Measurements from ENCODE around the gene NYAP2.

Gene NYAP2

DNA sequence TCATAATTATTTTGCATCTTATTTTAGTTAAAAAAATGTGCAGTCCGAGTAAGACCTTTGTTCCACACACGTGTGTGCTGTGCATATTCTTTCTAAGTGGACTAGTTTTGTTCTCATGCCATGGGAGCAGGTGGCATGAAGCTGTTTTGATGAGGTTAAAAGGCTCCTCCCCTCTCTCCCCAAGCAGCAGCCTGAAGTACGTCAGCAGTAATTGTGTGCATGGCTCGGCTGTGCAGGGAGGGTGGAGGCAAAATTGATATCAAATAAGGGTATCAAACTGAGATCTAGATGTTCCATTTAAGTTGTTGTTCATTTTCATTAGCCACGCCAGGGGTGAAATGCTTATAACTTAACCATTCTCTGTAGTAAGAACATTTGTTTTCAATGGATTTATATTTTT lies at the start of gene NYAP2:
TSS of gene NYAP2 (plus strand) at position 207 of the 400 bp plus-strand sequence. CDS start 9,171 bp downstream, outside the sequence.
- Mint-ChIP-seq H3K4me1 (ENCODE audit: low read depth) (no peaks in the 10 kb centered on the region), H3K27ac (no peak within 1 kb of the TSS), H3K9me3 (no peaks in the 10 kb centered on the region), H3K27me3 (ENCODE audit: low read depth) (peaks cover 4% of the 10 kb centered on the region), H3K4me3 (no peak within 1 kb of the TSS), H3K36me3 (ENCODE audit: low read depth) (no peaks in the 10 kb centered on the region)

DNA sequence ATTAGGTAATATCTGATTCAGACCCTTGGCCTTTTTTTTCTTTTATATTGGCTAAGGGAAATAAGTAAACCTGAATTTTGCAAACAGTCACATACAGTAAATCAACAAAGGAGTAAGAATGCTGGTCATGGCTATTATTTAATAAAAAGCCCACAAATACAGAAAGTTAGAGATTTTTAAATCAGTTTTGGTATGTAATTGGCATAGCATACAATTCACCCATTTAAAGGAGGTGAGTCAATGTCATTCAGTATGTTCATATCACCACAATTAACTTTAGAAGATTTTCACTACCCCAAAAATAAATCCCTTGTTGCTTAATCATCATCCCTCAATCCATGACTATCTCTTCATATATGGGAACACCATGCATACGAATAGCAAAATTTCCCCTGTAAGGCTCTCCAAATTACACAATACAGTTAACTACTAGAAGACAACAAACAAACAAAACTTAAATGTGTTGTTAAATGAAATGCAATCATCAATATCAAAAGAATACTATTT lies 45.9 kb upstream of the NYAP2 start:
- Mint-ChIP-seq H3K9me3 (no peaks in the 10 kb centered on the region), H3K36me3 (ENCODE audit: low read depth) (no peaks in the 10 kb centered on the region), H3K27me3 (ENCODE audit: low read depth) (peaks cover 11% of the 10 kb centered on the region), H3K4me3 (no peak overlapping the region), H3K4me1 (ENCODE audit: low read depth) (no peaks in the 10 kb centered on the region), H3K27ac (no peak overlapping the region)

DNA sequence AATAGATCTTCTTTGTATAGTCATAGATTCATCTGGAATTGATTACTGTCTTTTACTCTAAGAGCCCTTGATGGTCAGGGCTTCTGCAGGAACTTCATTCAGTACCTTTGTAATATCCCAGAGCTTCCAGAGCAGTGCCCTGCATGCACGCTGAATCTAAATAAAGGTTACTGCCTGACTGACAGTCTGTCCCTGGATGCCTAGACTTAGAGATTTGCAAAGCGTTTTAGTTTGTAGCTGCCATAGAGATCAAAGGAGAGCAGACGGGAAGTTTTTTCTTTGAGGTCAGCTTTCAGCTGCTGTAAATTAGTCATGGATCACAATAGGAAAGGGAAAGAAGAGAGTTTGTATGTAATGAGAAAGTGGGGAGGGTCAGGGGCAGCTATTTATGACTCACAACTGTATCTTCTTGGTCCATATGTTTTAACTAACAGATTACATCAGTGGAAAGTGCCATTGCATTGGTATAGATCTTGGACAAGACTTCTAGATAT lies 45.2 kb upstream of the NYAP2 start:
- H3K9me3 Mint-ChIP-seq = no peaks in the 10 kb centered on the region
- peaks cover 11% of the 10 kb centered on the region for H3K27me3 Mint-ChIP-seq (ENCODE audit: low read depth)
- no peaks in the 10 kb centered on the region for H3K4me1 Mint-ChIP-seq (ENCODE audit: low read depth)
- no peak overlapping the region for H3K4me3 Mint-ChIP-seq
- no peaks in the 10 kb centered on the region for H3K36me3 Mint-ChIP-seq (ENCODE audit: low read depth)
- no peak overlapping the region for H3K27ac Mint-ChIP-seq

DNA sequence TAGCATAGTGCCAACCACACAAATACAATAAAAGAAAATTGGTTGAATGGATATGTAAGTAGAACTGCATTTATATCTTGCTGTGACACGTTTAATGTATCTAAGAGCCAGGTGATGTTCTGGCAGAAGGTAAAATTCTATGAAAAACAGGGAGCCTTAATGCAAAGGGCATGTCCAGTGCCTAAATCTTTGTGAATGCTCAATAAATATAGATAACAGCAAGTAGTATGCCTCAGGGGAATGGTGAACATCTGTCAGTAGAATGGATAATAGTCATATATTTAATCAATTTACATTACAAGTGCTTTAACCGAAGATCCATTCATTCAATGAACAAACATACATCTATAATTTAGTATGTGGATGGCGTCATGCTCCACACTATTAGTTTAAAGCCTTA lies 43.7 kb upstream of the NYAP2 start:
- Mint-ChIP-seq H3K4me3 (no peak overlapping the region), H3K4me1 (ENCODE audit: low read depth) (no peaks in the 10 kb centered on the region), H3K9me3 (no peaks in the 10 kb centered on the region), H3K27ac (no peak overlapping the region), H3K27me3 (ENCODE audit: low read depth) (peaks cover 11% of the 10 kb centered on the region), H3K36me3 (ENCODE audit: low read depth) (no peaks in the 10 kb centered on the region)

DNA sequence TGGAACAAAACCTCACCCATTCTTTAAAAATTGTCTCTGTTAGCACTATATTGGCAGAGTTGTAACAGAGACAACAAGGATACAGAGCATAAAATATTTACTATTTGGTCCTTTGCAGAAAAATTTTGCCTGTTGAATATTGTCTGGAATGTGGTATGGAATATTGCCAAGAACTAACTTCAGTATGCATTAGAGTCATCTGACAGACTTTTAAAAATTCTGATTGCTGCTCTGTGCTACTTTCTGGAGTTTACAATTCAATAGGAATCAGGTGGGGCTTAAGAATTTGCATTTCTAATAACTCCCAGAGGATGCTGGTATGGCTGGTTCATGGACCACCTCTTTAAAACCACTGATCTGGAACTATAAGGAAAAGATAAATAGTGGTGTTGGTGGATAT lies 32.8 kb upstream of the NYAP2 start:
- peaks cover under 1% of the 10 kb centered on the region for H3K27me3 Mint-ChIP-seq (ENCODE audit: low read depth)
- no peak overlapping the region for H3K27ac Mint-ChIP-seq
- no peaks in the 10 kb centered on the region for H3K36me3 Mint-ChIP-seq (ENCODE audit: low read depth)
- H3K9me3 Mint-ChIP-seq = no peaks in the 10 kb centered on the region
- H3K4me3 Mint-ChIP-seq = no peak overlapping the region
- H3K4me1 Mint-ChIP-seq (ENCODE audit: low read depth) = no peaks in the 10 kb centered on the region

DNA sequence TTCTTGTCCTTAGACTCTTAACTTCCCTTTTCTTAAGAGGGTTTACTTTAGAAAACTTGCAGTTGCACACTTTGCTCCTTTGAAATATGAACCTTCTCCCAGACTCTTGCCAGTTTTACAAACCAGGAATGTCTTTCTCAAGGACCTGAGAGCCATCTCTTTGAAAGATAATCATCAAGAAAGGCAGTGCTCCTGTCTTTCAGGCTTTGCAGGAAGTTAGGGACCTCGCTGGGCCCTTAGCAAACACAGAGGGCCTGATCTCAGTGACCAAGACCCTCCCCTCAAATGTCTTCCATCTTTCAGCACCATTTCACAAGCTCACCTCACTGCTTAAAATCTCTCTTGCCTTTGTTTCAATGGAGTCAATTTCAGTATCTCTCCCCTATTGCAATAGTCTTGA lies 32.0 kb upstream of the NYAP2 start:
- Mint-ChIP-seq H3K27me3 (ENCODE audit: low read depth) (no peaks in the 10 kb centered on the region), H3K4me3 (no peak overlapping the region), H3K27ac (no peak overlapping the region), H3K4me1 (ENCODE audit: low read depth) (no peaks in the 10 kb centered on the region), H3K36me3 (ENCODE audit: low read depth) (no peaks in the 10 kb centered on the region), H3K9me3 (no peaks in the 10 kb centered on the region)

DNA sequence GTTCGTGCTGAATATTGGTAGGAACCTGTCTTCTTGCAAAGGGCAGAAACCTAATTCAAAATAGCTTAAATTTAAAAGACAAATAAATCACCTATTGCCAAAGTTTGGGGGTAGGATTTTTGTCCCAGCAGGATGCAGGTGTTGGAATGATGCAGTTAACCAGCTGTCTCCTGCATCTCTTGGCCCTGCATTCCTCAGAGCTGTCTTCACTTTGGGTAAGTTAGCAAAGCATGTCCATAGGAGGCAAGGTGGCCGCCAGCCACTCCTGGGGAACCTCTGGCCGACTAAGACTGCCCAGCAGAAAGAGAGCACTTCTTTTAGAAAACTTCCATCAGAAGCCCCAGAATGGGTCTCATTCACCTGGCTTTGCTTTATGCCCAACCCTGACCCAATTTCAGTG lies 20.5 kb upstream of the NYAP2 start:
- no peaks in the 10 kb centered on the region for H3K9me3 Mint-ChIP-seq
- H3K27ac Mint-ChIP-seq = no peak overlapping the region
- no peak overlapping the region for H3K4me3 Mint-ChIP-seq
- H3K36me3 Mint-ChIP-seq (ENCODE audit: low read depth) = no peaks in the 10 kb centered on the region
- H3K27me3 Mint-ChIP-seq (ENCODE audit: low read depth) = no peaks in the 10 kb centered on the region
- H3K4me1 Mint-ChIP-seq (ENCODE audit: low read depth) = no peaks in the 10 kb centered on the region

DNA sequence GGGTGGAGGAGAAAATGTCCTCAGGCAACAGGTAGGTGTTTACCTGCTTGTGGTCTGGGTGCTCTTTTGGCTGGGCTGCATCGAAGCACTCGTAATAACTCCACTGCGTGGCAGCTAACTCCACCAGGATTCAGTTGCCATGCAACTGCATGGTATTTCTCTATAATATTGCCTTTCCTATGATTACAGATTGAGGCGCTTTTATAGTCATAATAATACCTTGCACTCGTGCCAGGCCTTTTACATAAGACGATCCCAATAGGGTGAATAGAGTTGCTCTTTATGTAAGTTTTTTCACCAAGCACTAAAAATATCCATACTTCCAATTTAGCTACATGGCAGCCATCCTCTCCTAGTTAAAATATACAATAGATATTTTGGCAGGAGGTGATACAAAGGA lies 19.7 kb upstream of the NYAP2 start:
- Mint-ChIP-seq H3K36me3 (ENCODE audit: low read depth) (no peaks in the 10 kb centered on the region), H3K4me3 (no peak overlapping the region), H3K4me1 (ENCODE audit: low read depth) (no peaks in the 10 kb centered on the region), H3K9me3 (no peaks in the 10 kb centered on the region), H3K27me3 (ENCODE audit: low read depth) (no peaks in the 10 kb centered on the region), H3K27ac (no peak overlapping the region)

DNA sequence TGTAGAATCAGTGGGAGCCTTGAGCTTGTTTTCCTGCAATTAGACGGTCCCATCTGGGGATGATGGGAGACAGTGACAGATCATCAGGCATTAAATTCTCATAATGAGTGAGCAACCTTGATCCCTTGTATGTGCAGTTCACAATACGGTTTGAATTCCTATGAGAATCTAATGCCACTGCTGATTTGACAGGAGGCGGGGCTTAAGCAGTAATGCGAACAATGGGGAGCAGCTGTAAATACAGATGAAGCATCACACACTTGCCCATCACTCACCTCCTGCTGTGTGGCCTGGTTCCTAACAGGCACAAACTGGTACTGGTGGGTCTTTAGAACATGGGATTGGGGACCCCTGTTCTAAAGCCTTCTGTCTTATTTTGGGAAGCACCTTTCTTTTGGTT lies 17.9 kb upstream of the NYAP2 start:
- Mint-ChIP-seq H3K4me1 (ENCODE audit: low read depth) (no peaks in the 10 kb centered on the region), H3K36me3 (ENCODE audit: low read depth) (no peaks in the 10 kb centered on the region), H3K27me3 (ENCODE audit: low read depth) (no peaks in the 10 kb centered on the region), H3K9me3 (no peaks in the 10 kb centered on the region), H3K27ac (no peak overlapping the region), H3K4me3 (no peak overlapping the region)

DNA sequence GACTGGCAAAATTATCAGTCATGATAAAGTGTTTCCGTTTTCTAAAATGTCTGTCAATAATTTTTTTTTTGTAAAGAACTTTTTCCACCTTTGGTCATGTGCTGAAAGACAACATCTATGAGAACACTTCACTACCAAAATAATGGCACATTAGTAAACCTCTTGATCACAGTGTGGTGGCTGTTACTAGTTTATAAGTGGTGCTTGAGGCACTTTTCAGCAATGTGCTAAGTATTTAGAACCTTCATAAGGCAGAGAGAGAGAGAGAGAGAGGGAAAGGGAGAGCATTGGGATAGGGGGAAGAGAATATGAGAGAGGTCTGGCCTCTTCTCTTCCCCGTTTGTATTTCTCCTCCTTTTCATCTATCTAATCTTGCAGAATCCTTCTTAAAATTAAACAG lies 1.1 kb upstream of the NYAP2 start:
- Mint-ChIP-seq H3K4me3 (no peak overlapping the region), H3K27me3 (ENCODE audit: low read depth) (peaks cover 3% of the 10 kb centered on the region), H3K9me3 (no peaks in the 10 kb centered on the region), H3K4me1 (ENCODE audit: low read depth) (no peaks in the 10 kb centered on the region), H3K27ac (no peak overlapping the region), H3K36me3 (ENCODE audit: low read depth) (no peaks in the 10 kb centered on the region)

DNA sequence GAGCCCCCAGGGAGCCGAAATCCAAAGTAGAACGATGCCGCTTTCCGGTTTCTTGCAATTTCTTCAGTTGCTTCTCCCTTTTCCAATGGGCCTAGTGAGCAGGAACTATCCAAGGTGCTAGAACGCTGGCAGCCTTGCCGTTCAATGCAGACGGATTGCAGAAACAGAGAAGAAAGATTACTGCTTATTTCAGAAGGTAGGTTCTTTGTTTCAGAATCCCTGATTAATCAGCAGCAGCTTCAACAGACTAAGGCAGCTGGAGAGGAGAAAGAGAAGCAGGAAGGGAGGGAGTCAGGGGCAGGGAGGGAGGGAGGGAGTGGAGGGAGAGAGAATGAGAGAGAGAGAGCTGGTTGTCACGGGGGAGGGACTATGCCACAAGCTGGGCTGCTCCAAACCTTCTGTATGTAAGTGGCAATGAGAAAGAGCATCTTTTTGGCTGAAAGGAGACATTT lies 576 bp downstream of the NYAP2 start:
- no peaks in the 10 kb centered on the region for H3K36me3 Mint-ChIP-seq (ENCODE audit: low read depth)
- no peak overlapping the region for H3K4me3 Mint-ChIP-seq
- no peaks in the 10 kb centered on the region for H3K4me1 Mint-ChIP-seq (ENCODE audit: low read depth)
- no peaks in the 10 kb centered on the region for H3K9me3 Mint-ChIP-seq
- H3K27me3 Mint-ChIP-seq (ENCODE audit: low read depth) = peaks cover 6% of the 10 kb centered on the region
- no peak overlapping the region for H3K27ac Mint-ChIP-seq

DNA sequence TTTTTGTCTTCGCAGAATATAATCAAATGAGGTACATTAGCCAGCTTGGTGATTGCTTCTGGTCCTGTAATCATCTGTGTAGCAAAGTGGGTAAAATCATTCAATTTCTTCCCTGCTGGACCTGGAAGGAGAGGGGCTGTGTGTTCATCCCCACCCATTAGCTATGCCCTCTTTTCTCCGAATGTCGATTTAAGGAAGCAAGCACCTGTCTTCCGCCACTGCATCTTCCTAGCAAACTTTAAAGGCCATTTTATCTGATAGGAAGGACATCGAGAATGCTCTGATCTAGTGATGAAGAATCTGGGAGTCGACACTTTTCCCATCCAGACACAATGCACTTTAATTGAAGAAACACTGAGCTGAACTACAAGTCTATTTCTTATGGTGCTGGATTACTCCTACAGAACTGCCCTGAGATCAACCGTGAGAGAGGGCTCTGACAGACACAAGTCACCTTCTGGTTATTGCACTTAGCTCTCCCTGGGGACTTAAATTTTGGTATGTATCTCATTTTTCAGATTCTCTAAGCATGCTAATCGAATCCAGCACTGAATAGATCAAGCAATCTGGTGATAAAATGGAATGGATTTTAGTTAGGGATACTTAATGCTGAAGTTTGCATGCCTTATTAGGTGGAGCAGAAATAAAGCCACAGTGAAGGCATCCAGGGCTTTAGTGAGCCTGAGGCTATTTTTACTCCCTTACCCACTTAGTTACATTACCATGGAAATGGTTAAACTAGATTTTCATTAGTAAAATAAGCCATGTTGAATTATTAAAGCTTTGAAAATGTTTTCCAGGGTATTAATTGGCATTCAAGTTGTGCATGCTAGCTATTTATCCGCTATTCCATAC lies 1.3 kb downstream of the NYAP2 start:
- no peak overlapping the region for H3K4me3 Mint-ChIP-seq
- H3K27me3 Mint-ChIP-seq (ENCODE audit: low read depth) = peaks cover 6% of the 10 kb centered on the region
- no peaks in the 10 kb centered on the region for H3K4me1 Mint-ChIP-seq (ENCODE audit: low read depth)
- H3K9me3 Mint-ChIP-seq = no peaks in the 10 kb centered on the region
- H3K27ac Mint-ChIP-seq = no peak overlapping the region
- no peaks in the 10 kb centered on the region for H3K36me3 Mint-ChIP-seq (ENCODE audit: low read depth)

DNA sequence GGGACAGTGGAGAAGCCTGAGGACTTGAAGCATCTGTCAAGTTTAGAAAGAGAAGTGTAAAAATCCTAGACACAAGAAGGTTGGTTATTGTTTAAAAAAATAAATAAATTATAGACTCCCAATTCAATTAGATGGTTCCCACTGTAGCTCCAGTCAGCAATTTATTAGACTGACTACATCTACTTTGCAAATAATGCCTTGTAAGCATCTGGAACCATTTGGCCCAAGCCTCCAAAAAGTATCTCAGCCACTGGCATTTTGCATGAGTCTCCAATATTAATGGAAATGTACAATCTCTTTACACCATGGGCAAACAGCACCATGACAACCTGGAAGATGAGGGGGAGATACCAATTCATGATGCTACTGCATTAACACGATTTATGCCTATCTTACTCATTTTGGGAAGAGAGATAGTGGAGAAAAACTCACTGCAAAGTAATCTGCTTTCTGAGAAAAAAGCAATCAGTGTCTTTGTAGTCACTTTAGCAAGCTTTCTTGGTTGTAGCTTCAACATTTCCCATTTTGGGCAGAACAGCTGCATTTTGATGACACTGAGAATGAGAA lies 2.8 kb downstream of the NYAP2 start:
- peaks cover 6% of the 10 kb centered on the region for H3K27me3 Mint-ChIP-seq (ENCODE audit: low read depth)

DNA sequence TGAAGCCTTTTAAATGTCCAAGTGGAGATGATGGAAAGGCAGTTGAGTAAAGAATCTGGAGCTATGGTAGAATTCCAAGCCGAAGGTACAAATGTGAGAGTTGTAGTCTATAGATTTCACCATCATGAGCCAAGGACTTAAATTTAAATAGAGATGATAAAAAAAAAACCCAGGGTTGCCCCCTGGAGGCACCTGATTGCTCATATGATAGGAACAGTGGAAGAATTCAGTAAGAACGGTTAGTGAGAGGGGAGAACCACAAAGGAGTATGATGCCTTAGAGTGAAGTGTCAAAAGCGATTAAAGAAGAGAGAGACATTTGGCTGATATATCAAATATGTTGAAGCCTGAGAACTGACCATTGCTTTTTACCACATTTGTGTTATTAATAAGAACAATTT lies 11.9 kb downstream of the NYAP2 start:
- Mint-ChIP-seq H3K36me3 (ENCODE audit: low read depth) (no peaks in the 10 kb centered on the region), H3K27me3 (ENCODE audit: low read depth) (no peaks in the 10 kb centered on the region), H3K9me3 (no peaks in the 10 kb centered on the region), H3K27ac (no peak overlapping the region), H3K4me1 (ENCODE audit: low read depth) (no peaks in the 10 kb centered on the region), H3K4me3 (no peak overlapping the region)

More for the DNA sequence above, 2.8 kb downstream of the NYAP2 start:
- Mint-ChIP-seq H3K4me1 (ENCODE audit: low read depth) (no peaks in the 10 kb centered on the region), H3K36me3 (ENCODE audit: low read depth) (no peaks in the 10 kb centered on the region), H3K27ac (no peak overlapping the region), H3K4me3 (no peak overlapping the region), H3K9me3 (no peaks in the 10 kb centered on the region)

DNA sequence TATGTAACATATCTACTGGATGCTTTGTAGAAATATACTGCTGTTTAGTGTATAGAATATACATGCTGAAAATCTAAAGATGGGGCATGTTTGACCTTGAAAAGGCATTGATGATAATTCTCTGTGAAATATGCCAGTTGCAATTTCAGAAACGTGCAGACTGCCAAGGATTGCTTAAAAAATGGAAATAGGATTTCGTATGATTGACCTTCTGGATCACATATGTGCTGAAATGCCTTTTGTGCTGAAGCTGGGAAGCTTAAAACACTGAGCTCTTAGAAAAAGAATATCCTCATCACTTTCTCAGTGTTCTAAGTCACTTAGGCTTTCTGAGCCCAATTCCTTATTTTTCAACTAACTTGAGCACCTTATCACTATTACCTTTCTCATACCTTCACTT lies 14.3 kb downstream of the NYAP2 start:
- H3K4me3 Mint-ChIP-seq = no peak overlapping the region
- no peaks in the 10 kb centered on the region for H3K9me3 Mint-ChIP-seq
- H3K4me1 Mint-ChIP-seq (ENCODE audit: low read depth) = no peaks in the 10 kb centered on the region
- peaks cover 5% of the 10 kb centered on the region for H3K27me3 Mint-ChIP-seq (ENCODE audit: low read depth)
- H3K36me3 Mint-ChIP-seq (ENCODE audit: low read depth) = no peaks in the 10 kb centered on the region
- H3K27ac Mint-ChIP-seq = no peak overlapping the region
